B cell (primary cell): Measurements from ENCODE around the gene MUC5AC. TPM values are rescaled to one million over a fixed set of nuclear protein-coding genes. Genes with fewer than 3 reads are reported as not detected.
"Not testable (repeated sequence)": the region's sequence is repeated elsewhere in the genome, so short reads cannot be mapped to it uniquely, and the experiment has no call there.

ENCODE experiments used
- ATAC-seq: fragments of 200-7000 bp; cut with Tn5 transposase; one replicate; pipeline ENCODE4 v1.10.0; 2021; ENCODE audit warnings: low read depth, mild to moderate bottlenecking, moderate number of reproducible peaks, moderate library complexity
- CTCF ChIA-PET: fragments of 350-600 bp; sonication (Branson Sonifier 250); formaldehyde crosslinking; loops from one replicate; lab custom pipeline; 2021; ENCODE audit warnings: antibody characterized with exemption, inconsistent platforms; lab: Charles Lee
- POLR2A ChIA-PET: fragments of 350-600 bp; sonication (Branson Sonifier 250); formaldehyde crosslinking; loops from one replicate; lab custom pipeline; 2021; ENCODE audit warnings: antibody characterized with exemption; lab: Charles Lee
- DNase-seq: peaks from one replicate; pipeline ENCODE4 v3.0.0; 2013
- H2AFZ ChIP-seq: 2 replicates; pipeline ENCODE4 v1.6.1; 2012; ENCODE audit warnings: mild to moderate bottlenecking, low read depth, low read length; ENCODE audit not compliant: insufficient read depth, poor library complexity, severe bottlenecking
- H3K27ac ChIP-seq, 2 donors: 1 replicate in 1 of 2; 2 replicates in 1 of 2; pipeline ENCODE4 v1.5.1; 2012 to 2013; ENCODE audit warnings: low read length in 2 of 2, mild to moderate bottlenecking in 2 of 2, moderate library complexity in 1 of 2
- H3K27me3 ChIP-seq, 4 experiments: fragments of 200-600 bp in 1 of 4; sonication (generic) in 1 of 4; replicated peaks in 1 of 4; 1 replicate in 2 of 4; 2 replicates in 2 of 4; pipeline versions ENCODE4 v1.6.1 to v1.7.0; 2013 to 2016; ENCODE audit warnings: low read length in 3 of 4, mild to moderate bottlenecking in 2 of 4, mixed read lengths in 1 of 4, moderate library complexity in 1 of 4; ENCODE audit not compliant: insufficient read depth in 4 of 4, control insufficient read depth in 3 of 4; ENCODE audit errors: control extremely low read depth in 1 of 4
- H3K36me3 ChIP-seq, 2 experiments: replicated peaks in 1 of 2; 1 replicate in 1 of 2; 2 replicates in 1 of 2; pipeline versions ENCODE4 v1.6.1 to v1.7.1; 2013; ENCODE audit warnings: low read length in 1 of 2; ENCODE audit not compliant: insufficient read depth in 2 of 2, control insufficient read depth in 1 of 2; ENCODE audit errors: control extremely low read depth in 1 of 2, extremely low read depth in 1 of 2
- H3K4me1 ChIP-seq, 2 donors: fragments of 200-600 bp in 1 of 2; sonication (generic) in 1 of 2; 1 replicate in 1 of 2; 2 replicates in 1 of 2; pipeline versions ENCODE4 v1.5.1 to v1.6.1; 2013 to 2017; ENCODE audit warnings: low read length in 2 of 2; ENCODE audit not compliant: control insufficient read depth in 2 of 2, insufficient read depth in 2 of 2
- H3K4me2 ChIP-seq: replicated peaks from 2 replicates; pipeline ENCODE3; 2012; ENCODE audit warnings: mild to moderate bottlenecking, low read depth, low read length; ENCODE audit not compliant: poor library complexity, severe bottlenecking
- H3K4me3 ChIP-seq, 5 experiments: fragments of 200-600 bp in 1 of 5; sonication (generic) in 1 of 5; 1 replicate in 3 of 5; 2 replicates in 2 of 5; pipeline versions ENCODE4 v1.5.1 to v1.7.0; 2011 to 2016; ENCODE audit warnings: low read length in 4 of 5, mild to moderate bottlenecking in 4 of 5, low read depth in 2 of 5, control low read depth in 1 of 5, moderate library complexity in 1 of 5; ENCODE audit not compliant: insufficient read depth in 1 of 5; ENCODE audit errors: control extremely low read depth in 1 of 5, extremely low read depth in 1 of 5
- H3K79me2 ChIP-seq: fragments of 200-600 bp; sonication (generic); one replicate; pipeline ENCODE4 v1.6.0; 2016; ENCODE audit warnings: low read length; ENCODE audit not compliant: control insufficient read depth, insufficient read depth
- H3K9ac ChIP-seq: fragments of 200-600 bp; sonication (generic); 2 replicates; pipeline ENCODE4 v1.6.1; 2017; ENCODE audit warnings: mild to moderate bottlenecking, low read length, moderate library complexity
- H3K9me3 ChIP-seq, 3 donors: one replicate each; pipeline versions ENCODE4 v1.6.1 to v1.7.1; 2013; ENCODE audit warnings: low read length in 2 of 3; ENCODE audit not compliant: control insufficient read depth in 2 of 3, insufficient read depth in 1 of 3; ENCODE audit errors: control extremely low read depth in 1 of 3
- H4K20me1 ChIP-seq: 2 replicates; pipeline ENCODE4 v1.6.0; 2012; ENCODE audit warnings: mild to moderate bottlenecking, low read length; ENCODE audit not compliant: insufficient read depth, control insufficient read depth, poor library complexity, severe bottlenecking
- H3K27ac Mint-ChIP-seq: one replicate; pipeline ENCODE4 v1.8.0; 2021; ENCODE audit warnings: mixed read lengths
- H3K27me3 Mint-ChIP-seq: one replicate; pipeline ENCODE4 v1.8.0; 2021; ENCODE audit warnings: mixed read lengths
- H3K4me1 Mint-ChIP-seq: one replicate; pipeline ENCODE4 v1.8.0; 2021; ENCODE audit warnings: mixed read lengths
- H3K4me3 Mint-ChIP-seq: one replicate; pipeline ENCODE4 v1.8.0; 2021; ENCODE audit warnings: mixed read lengths
- H3K9me3 Mint-ChIP-seq: one replicate; pipeline ENCODE4 v1.8.0; 2022; ENCODE audit warnings: mixed read lengths; ENCODE audit not compliant: insufficient read depth
- WGBS: methylation state at CpG from one replicate; pipeline ENCODE4 v1.1.5; 2013; ENCODE audit warnings: missing lambda C conversion rate; ENCODE audit not compliant: insufficient coverage; 5-methylcytosine and 5-hydroxymethylcytosine counted together
- intact Hi-C: fragments of 100-400 bp; cut with micrococcal nuclease; formaldehyde crosslinking; loops from one replicate; pipeline ENCODE4 v1.10.0; 2022
- polyA plus RNA-seq: library from polyadenylated mRNA; depleted of rRNA; stranded (reverse); fragments of >200 nt; gene quantifications from 2 replicates; pipeline ENCODE4 v1.2.3, GENCODE V29; 2012
- total RNA-seq, 2 donors: library from RNA; stranded (reverse); fragments of 120-200 nt in 1 of 2; gene quantifications; 1 replicate in 1 of 2; 2 replicates in 1 of 2; pipeline versions ENCODE4 v1.2.3 to v1.2.4, GENCODE V29; 2013 to 2022

MUC5AC gene
- total and polyA plus RNA-seq, 2 donors (not counting 1 experiment from before 2014, with no cell fraction given) = not detected

- H3K36me3 ChIP-seq, H3K27me3 Mint-ChIP-seq, H3K4me3 Mint-ChIP-seq, H3K79me2 ChIP-seq, H4K20me1 ChIP-seq, H3K9ac ChIP-seq, POLR2A ChIA-PET, intact Hi-C loops, H3K4me3 ChIP-seq, ATAC-seq, H2AFZ ChIP-seq, H3K4me1 Mint-ChIP-seq, H3K4me2 ChIP-seq, CTCF ChIA-PET, H3K9me3 Mint-ChIP-seq, H3K27me3 ChIP-seq, H3K27ac Mint-ChIP-seq, H3K4me1 ChIP-seq, H3K27ac ChIP-seq, DNase-seq: not testable (repeated sequence)
- H3K9me3 ChIP-seq = peaks cover 0 to 12% (median 0%) of the 10 kb centered on the region in 3 donors
- 100% methylated on average over 7 of the region's 14 CpGs for WGBS
Measured at GRCh38 chr11:1247026-1247425, 89.3 kb downstream of the MUC5AC start.

- no CpG with 5 or more reads among the region's 18 CpGs for WGBS
- H3K36me3 ChIP-seq, POLR2A ChIA-PET, H3K27me3 ChIP-seq, H2AFZ ChIP-seq, H3K4me1 ChIP-seq, intact Hi-C loops, H3K4me2 ChIP-seq, H3K9me3 Mint-ChIP-seq, H3K4me1 Mint-ChIP-seq, H3K27ac ChIP-seq, ATAC-seq, H3K27me3 Mint-ChIP-seq, H3K9ac ChIP-seq, H4K20me1 ChIP-seq, H3K4me3 ChIP-seq, H3K27ac Mint-ChIP-seq, H3K4me3 Mint-ChIP-seq, H3K79me2 ChIP-seq, DNase-seq, CTCF ChIA-PET: not testable (repeated sequence)
- H3K9me3 ChIP-seq = peaks cover 0 to 15% (median 0%) of the 10 kb centered on the region in 3 donors
Measured at GRCh38 chr11:1248951-1249350, 91.2 kb downstream of the MUC5AC start.

GRCh38 chr11:1250411-1250810 is 92.7 kb downstream of the MUC5AC start:
- H3K9me3 Mint-ChIP-seq, H3K4me1 ChIP-seq, H3K4me3 ChIP-seq, H3K4me3 Mint-ChIP-seq, H3K27ac ChIP-seq, CTCF ChIA-PET, H3K27ac Mint-ChIP-seq, H3K79me2 ChIP-seq, intact Hi-C loops, H3K4me2 ChIP-seq, POLR2A ChIA-PET, H3K27me3 Mint-ChIP-seq, H2AFZ ChIP-seq, H4K20me1 ChIP-seq, H3K4me1 Mint-ChIP-seq, H3K9ac ChIP-seq, DNase-seq, ATAC-seq, H3K36me3 ChIP-seq, H3K27me3 ChIP-seq: not testable (repeated sequence)
- WGBS = 96% methylated on average over 4 of the region's 12 CpGs
- peaks cover 0 to 15% (median 0%) of the 10 kb centered on the region in 3 donors for H3K9me3 ChIP-seq

Other genes starting within 250 kb of the MUC5AC start
- gene CHID1, start 247.1 kb upstream of the MUC5AC start, total RNA-seq = 62.5 and 68.1 TPM in 2 replicates
- 24.1 and 31.0 TPM in 2 replicates for gene CHID1, start 247.1 kb upstream of the MUC5AC start, polyA plus RNA-seq
- gene AP2A2, start 232.1 kb upstream of the MUC5AC start, total RNA-seq = 53.1 and 54.5 TPM in 2 replicates
- gene AP2A2, start 232.1 kb upstream of the MUC5AC start, polyA plus RNA-seq = 57.0 and 62.8 TPM in 2 replicates
- gene MUC6, start 121.2 kb upstream of the MUC5AC start, total RNA-seq = not detected in 2 replicates
- not detected in 2 replicates for gene MUC6, start 121.2 kb upstream of the MUC5AC start, polyA plus RNA-seq
- gene MUC2, start 83.1 kb upstream of the MUC5AC start, total RNA-seq = not detected in 2 replicates
- gene MUC2, start 83.1 kb upstream of the MUC5AC start, polyA plus RNA-seq = not detected in 2 replicates
- not detected in 2 replicates for gene MUC5B, start 65.1 kb downstream of the MUC5AC start, total RNA-seq
- gene MUC5B, start 65.1 kb downstream of the MUC5AC start, polyA plus RNA-seq = not detected in 2 replicates
- gene TOLLIP, start 151.7 kb downstream of the MUC5AC start, total RNA-seq = 52.5 and 59.7 TPM in 2 replicates
- 32.4 and 34.7 TPM in 2 replicates for gene TOLLIP, start 151.7 kb downstream of the MUC5AC start, polyA plus RNA-seq
- 0.79 and 1.5 TPM in 2 replicates for gene BRSK2, start 232.0 kb downstream of the MUC5AC start, total RNA-seq
- gene BRSK2, start 232.0 kb downstream of the MUC5AC start, polyA plus RNA-seq = 0.20 and 0.51 TPM in 2 replicates